GM12801 (cell line): ENCODE data around the gene PTK7.

Source experiments
- TF ChIP-seq, protein P1 (sequence below): IDR thresholded peaks from one replicate; pipeline ENCODE4 v1.5.1; 2011; ENCODE audit warnings: control low read depth; ENCODE audit not compliant: insufficient read length; ENCODE audit errors: extremely low read depth

Gene PTK7

DNA sequence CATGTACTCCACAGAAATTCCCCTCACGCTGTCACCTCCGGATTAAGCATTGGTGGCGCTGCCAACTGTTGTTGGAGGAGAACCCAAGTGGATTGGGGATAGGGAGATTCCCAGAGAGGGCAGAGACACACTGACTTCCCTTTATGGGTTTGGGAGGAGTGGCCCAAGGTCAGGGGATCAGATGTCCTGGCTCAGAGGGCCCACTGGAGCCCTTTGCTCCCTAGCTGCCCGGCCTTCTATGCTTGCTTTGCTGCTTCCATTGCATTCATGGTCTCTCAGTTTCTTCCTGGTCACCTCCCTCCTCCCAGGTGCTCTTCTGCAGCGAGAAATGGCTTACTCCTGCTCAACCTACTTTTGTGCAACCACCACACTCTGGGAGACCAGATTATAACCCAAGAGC, 120.2 kb downstream of the PTK7 start:
- TF ChIP-seq, protein P1, sequence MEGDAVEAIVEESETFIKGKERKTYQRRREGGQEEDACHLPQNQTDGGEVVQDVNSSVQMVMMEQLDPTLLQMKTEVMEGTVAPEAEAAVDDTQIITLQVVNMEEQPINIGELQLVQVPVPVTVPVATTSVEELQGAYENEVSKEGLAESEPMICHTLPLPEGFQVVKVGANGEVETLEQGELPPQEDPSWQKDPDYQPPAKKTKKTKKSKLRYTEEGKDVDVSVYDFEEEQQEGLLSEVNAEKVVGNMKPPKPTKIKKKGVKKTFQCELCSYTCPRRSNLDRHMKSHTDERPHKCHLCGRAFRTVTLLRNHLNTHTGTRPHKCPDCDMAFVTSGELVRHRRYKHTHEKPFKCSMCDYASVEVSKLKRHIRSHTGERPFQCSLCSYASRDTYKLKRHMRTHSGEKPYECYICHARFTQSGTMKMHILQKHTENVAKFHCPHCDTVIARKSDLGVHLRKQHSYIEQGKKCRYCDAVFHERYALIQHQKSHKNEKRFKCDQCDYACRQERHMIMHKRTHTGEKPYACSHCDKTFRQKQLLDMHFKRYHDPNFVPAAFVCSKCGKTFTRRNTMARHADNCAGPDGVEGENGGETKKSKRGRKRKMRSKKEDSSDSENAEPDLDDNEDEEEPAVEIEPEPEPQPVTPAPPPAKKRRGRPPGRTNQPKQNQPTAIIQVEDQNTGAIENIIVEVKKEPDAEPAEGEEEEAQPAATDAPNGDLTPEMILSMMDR, result no peak

DNA sequence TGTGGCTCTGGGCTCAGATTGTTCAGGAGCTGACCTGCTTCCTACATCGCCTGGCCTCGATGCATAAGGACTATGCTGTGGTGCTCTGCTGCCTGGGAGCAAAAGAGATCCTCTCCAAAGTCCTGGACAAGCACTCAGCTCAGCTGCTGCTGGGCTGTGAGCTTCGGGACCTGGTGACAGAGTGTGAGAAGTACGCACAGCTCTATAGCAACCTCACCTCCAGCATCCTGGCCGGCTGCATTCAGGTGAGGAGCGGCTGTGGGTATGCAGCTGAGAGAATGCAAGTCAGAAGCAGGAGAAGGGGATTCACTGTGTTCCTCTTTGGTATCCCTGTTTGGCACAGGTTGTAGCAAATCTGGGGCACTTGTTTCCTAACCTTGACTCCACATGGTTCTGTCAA, 123.8 kb downstream of the PTK7 start:
- TF ChIP-seq, protein P1, result no peak

DNA sequence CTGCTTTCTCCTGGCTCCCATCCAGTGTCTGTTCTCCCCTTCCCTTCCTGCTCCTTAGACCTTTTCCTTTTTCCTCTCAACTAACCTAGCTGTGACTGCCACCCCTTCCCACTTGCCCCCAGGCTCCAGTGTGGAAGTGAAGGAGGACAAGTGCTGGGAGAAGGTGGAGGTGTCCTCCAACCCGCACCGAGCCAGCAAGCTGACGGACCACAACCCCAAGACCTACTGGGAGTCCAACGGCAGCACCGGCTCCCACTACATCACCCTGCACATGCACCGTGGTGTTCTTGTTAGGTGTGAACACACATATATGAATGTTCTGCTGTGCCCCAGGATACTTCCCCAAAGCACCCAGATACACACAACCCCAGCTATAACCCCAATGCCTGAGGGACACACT, 124.4 kb downstream of the PTK7 start:
- TF ChIP-seq, protein P1, result no peak

DNA sequence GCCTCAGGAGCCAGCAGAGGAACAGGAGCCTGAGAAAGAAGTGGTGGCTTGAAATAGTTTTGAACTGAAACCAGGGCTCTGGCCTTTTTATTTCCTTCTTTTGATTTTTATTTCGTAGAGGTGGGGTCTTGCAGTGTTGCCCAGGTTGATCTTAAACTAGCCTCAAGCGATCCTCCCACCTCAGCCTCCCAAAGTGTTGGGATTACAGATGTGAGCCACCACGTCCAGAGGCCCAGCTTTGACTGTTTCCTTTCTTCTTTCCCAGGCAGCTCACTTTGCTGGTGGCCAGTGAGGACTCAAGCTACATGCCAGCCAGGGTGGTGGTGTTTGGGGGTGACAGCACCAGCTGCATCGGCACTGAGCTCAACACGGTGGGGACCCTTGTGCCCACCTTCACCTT, 126.3 kb downstream of the PTK7 start:
- TF ChIP-seq, protein P1, result no peak

DNA sequence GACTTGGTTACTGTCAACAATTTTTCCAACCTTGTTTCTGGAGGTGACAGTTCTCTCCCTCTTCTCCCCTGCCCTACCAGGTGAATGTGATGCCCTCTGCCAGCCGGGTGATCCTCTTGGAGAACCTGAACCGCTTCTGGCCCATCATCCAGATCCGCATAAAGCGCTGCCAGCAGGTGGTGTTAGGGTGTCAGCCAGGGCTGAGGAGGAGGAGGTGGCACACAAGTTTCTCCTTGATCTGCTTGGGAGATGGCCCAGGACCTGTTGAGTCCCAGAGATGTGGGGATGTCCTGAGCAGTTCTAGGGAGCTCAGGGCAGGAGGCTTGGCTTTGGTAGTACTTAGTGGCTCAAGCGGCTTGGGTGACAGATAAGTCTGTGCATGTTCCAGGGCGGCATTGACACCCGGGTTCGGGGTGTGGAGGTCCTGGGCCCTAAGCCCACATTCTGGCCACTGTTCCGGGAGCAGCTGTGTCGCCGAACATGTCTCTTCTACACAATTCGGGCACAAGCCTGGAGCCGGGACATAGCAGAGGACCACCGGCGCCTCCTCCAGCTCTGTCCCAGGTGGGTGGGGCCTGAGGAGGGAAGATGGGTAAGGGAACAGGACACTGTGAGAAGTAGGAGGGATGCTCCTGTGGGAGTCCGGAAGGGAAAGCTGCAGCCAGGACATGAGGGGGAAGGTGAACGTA, 127.1 kb downstream of the PTK7 start:
- TF ChIP-seq, protein P1, result no peak

DNA sequence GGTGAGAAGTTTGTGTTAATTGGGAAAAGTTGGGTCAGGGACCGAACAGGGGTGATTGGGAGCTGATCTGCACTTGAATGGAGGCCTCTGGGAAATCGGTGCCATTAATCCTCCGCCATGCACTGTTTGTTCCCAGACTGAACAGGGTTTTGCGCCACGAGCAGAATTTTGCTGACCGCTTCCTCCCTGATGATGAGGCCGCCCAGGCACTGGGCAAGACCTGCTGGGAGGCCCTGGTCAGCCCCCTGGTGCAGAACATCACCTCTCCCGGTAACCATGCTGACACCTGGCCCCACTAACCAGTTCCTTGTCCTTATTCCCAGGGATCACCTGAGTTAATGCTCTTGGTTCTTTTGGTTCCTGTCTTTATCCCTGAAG, 127.6 kb downstream of the PTK7 start:
- TF ChIP-seq, protein P1, result no peak

DNA sequence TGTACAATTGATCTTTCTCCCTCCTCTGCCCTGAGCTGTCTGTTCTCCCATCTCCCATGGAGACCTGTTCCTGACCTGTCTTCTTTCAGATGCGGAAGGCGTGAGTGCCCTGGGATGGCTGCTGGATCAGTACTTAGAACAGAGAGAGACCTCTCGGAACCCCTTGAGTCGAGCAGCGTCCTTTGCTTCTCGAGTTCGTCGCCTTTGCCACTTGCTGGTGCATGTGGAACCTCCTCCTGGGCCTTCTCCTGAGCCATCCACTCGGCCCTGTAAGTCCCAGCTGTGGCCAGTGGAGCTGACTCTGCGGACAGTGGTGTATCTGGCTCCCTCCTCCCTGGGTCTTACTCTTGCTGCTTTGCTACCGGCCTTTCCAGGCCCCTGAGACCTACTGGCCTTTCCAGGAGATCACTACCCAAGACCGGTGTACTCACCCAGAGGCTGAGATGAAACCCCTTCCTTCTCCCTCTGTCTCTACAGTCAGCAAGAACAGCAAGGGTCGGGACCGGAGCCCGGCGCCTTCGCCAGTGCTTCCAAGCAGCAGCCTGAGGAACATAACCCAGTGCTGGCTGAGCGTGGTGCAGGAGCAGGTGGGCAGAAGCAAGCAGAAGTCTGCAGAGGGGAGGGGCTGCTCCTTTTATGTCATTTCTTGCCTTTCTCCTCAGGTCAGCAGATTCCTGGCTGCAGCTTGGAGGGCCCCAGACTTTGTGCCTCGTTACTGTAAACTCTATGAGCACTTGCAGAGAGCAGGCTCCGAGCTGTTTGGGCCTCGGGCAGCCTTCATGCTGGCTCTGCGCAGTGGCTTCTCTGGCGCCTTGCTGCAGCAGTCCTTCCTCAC, 128.4 kb downstream of the PTK7 start:
- TF ChIP-seq, protein P1, result no peak
